HepG2 (cell line): Measurements from ENCODE around the gene OARD1. TPM values are rescaled to one million over a fixed set of nuclear protein-coding genes. Genes with fewer than 3 reads are reported as not detected.

ENCODE experiments used
- ARID5B ChIP-seq: IDR thresholded peaks from 2 replicates; pipeline ENCODE4 v1.4.0; 2020; ENCODE audit warnings: mild to moderate bottlenecking, missing genetic modification reagents
- CEBPB ChIP-seq: IDR thresholded peaks from 2 replicates; pipeline ENCODE4 v1.6.1; 2011; ENCODE audit warnings: low read depth, low read length, improper control_type of control experiment, borderline replicate concordance
- CEBPG ChIP-seq: IDR thresholded peaks from 2 replicates; pipeline ENCODE4 v1.6.1; 2016
- ELF4 ChIP-seq: sonication (generic); formaldehyde crosslinking; IDR thresholded peaks from 2 replicates; pipeline ENCODE4 v1.5.0; 2020; ENCODE audit warnings: missing genetic modification reagents, mild to moderate bottlenecking, moderate library complexity, borderline replicate concordance
- EP300 ChIP-seq, 3 experiments: sonication (generic) in 1 of 3; formaldehyde crosslinking in 1 of 3; IDR thresholded peaks; 2 replicates each; pipeline versions ENCODE4 v1.5.1 to v1.6.1; 2011 to 2020; ENCODE audit warnings: low read depth in 2 of 3, low read length in 2 of 3, borderline replicate concordance in 1 of 3, improper control_type of control experiment in 1 of 3, mild to moderate bottlenecking in 1 of 3, missing genetic modification reagents in 1 of 3, moderate library complexity in 1 of 3
- ERF ChIP-seq: IDR thresholded peaks from 2 replicates; pipeline ENCODE4 v1.6.1; 2018; ENCODE audit warnings: missing biosample characterization, missing genetic modification reagents
- GATAD2A ChIP-seq: IDR thresholded peaks from 2 replicates; pipeline ENCODE4 v1.6.1; 2016
- HOXA3 ChIP-seq: sonication (generic); formaldehyde crosslinking; IDR thresholded peaks from 2 replicates; pipeline ENCODE4 v1.5.0; 2020; ENCODE audit warnings: missing genetic modification reagents
- LCORL ChIP-seq, 2 experiments: fragments of 450-650 bp in 1 of 2; sonication (generic) in 1 of 2; formaldehyde crosslinking in 1 of 2; IDR thresholded peaks; 2 replicates each; pipeline versions ENCODE4 v1.5.0 to v1.6.1; 2017 to 2020; ENCODE audit warnings: antibody characterized with exemption in 1 of 2, missing genetic modification reagents in 1 of 2
- MAX ChIP-seq: IDR thresholded peaks from 2 replicates; pipeline ENCODE4 v1.6.1; 2012; ENCODE audit warnings: inconsistent platforms
- RBFOX2 ChIP-seq: fragments of 200-400 bp; formaldehyde crosslinking; IDR thresholded peaks from 2 replicates; pipeline ENCODE4 v1.6.1; 2017; ENCODE audit warnings: low read depth, mild to moderate bottlenecking, low read length
- RBM22 ChIP-seq: fragments of 200-400 bp; formaldehyde crosslinking; optimal IDR thresholded peaks from 2 replicates; pipeline ENCODE3; 2017; ENCODE audit warnings: mild to moderate bottlenecking, low read length, moderate library complexity
- SAP130 ChIP-seq: IDR thresholded peaks from 2 replicates; pipeline ENCODE4 v1.6.1; 2016; ENCODE audit warnings: low read depth
- SNAPC5 ChIP-seq: sonication (generic); formaldehyde crosslinking; IDR thresholded peaks from 2 replicates; pipeline ENCODE4 v1.8.1; 2023; ENCODE audit warnings: mild to moderate bottlenecking, missing genetic modification reagents, borderline replicate concordance
- TBP ChIP-seq: sonication (generic); formaldehyde crosslinking; IDR thresholded peaks from 2 replicates; pipeline ENCODE4 v1.5.0; 2020; ENCODE audit warnings: missing genetic modification reagents
- ZBTB26 ChIP-seq: IDR thresholded peaks from 2 replicates; pipeline ENCODE4 v1.6.1; 2016; ENCODE audit warnings: missing compliant biosample characterization, missing genetic modification reagents, borderline replicate concordance
- ZNF20 ChIP-seq: sonication (generic); formaldehyde crosslinking; IDR thresholded peaks from 2 replicates; pipeline ENCODE4 v1.4.0; 2020; ENCODE audit warnings: mild to moderate bottlenecking, moderate library complexity, missing genetic modification reagents
- ZNF263 ChIP-seq: sonication (generic); formaldehyde crosslinking; IDR thresholded peaks from 2 replicates; pipeline ENCODE4 v1.4.0; 2020; ENCODE audit warnings: missing genetic modification reagents
- ZNF264 ChIP-seq: sonication (generic); formaldehyde crosslinking; IDR thresholded peaks from 2 replicates; pipeline ENCODE4 v1.4.0; 2020; ENCODE audit warnings: missing genetic modification reagents
- ZNF329 ChIP-seq: sonication (generic); formaldehyde crosslinking; IDR thresholded peaks from 2 replicates; pipeline ENCODE4 v1.9.0; 2021; ENCODE audit warnings: low read depth, mild to moderate bottlenecking, missing genetic modification reagents
- ZNF616 ChIP-seq: sonication (generic); formaldehyde crosslinking; IDR thresholded peaks from 2 replicates; pipeline ENCODE4 v1.5.0; 2020; ENCODE audit warnings: low read depth, mild to moderate bottlenecking, missing genetic modification reagents
- ZNF672 ChIP-seq: sonication (generic); formaldehyde crosslinking; IDR thresholded peaks from 2 replicates; pipeline ENCODE4 v1.8.1; 2022; ENCODE audit warnings: missing genetic modification reagents
- polyA plus RNA-seq, 8 experiments: library from polyadenylated mRNA; depleted of rRNA in 3 of 8; stranded (reverse) in 7 of 8; unstranded in 1 of 8; fragments of >200 nt; fragmentation: Illumina TruSeq in 4 of 8; extraction: Trizol in 4 of 8; gene quantifications; 2 replicates each; pipeline versions ENCODE4 v1.2.1 to v1.2.3, GENCODE V29; 2011 to 2016; ENCODE audit warnings: low read depth in 4 of 8, missing spikeins in 1 of 8, mixed read lengths in 1 of 8; ENCODE audit not compliant: insufficient read depth in 1 of 8
- total RNA-seq, 5 experiments: library from RNA; depleted of rRNA; stranded (reverse); fragments of >200 nt; fragmentation: Illumina TruSeq; extraction: Trizol; gene quantifications; 2 replicates each; pipeline ENCODE4 v1.2.3, GENCODE V29; 2016; ENCODE audit warnings: low read depth in 1 of 5
- TF ChIP-seq, protein P1 (sequence below): sonication (generic); formaldehyde crosslinking; IDR thresholded peaks from 2 replicates; pipeline ENCODE4 v1.8.1; 2023; ENCODE audit warnings: mild to moderate bottlenecking, missing genetic modification reagents

The OARD1 gene
- total and polyA plus RNA-seq, 2 of the 13 experiments (the other 11 are each of a cell fraction or from before 2014, with no cell fraction given), result 18.4 to 49.0 TPM

DNA sequence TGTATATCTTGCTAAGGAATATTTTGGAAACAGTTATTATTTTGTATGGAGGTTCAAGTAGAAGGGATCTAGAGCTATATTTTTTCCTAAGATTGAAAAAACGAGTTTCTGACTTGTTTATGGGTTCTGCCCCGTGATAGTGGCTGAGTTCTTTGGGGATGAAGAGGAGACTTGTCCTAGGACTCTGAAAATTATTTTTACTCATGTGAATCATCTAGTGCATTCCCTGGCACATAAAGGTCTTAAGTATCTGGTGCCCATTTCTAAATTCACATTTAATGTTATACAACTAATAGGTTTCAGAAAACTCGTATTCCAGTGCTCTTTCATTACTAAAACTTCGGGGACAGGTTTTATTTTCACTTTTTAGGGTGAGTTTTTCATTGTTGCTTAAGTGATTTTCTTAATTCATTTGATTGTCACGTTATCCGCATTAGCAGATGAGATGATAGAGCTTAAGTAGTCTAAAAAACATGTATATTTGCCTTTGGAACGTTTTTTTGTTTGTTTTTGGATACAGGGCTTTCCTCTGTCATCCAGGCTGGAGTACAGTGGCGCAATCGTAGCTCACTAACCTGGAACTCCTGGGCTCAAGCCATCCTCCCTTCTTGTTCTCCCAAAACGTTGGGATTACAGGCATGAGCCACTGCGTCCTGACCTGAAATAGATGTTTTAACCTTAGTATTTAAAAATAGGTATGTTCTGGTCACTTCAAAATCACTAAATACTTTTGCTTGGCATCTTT lies 2.7 kb upstream of the OARD1 start (continued):
- TF ChIP-seq RBFOX2 (peak; percentile 40; the same call in 1 of the 2 replicates), GATAD2A (CRISPR knock-in tag) (peak; percentile 44; the same call in 1 of the 2 replicates), EP300 (IDR thresholded peaks at IDR 0.05; ENCODE audit: low read depth in 2 of 2, low read length in 2 of 2) (0 out of 4 replicates have a peak, but pooled peaks of 1 of the 2 experiments have one; percentile 23), EP300 (CRISPR knock-in tag; IDR thresholded peaks at IDR 0.05; ENCODE audit: borderline replicate concordance) (no peak), ZNF616 (CRISPR knock-in tag) (no peak), ERF (CRISPR knock-in tag) (no peak), RBM22 (no peak), ELF4 (CRISPR knock-in tag) (peak; percentile 41; the same call in 1 of the 2 replicates), ZNF263 (CRISPR knock-in tag) (peak; percentile 53; the same call in 1 of the 2 replicates), ZNF672 (CRISPR knock-in tag) (no peak), SAP130 (CRISPR knock-in tag) (peak; percentile 30; the same call in 1 of the 2 replicates), CEBPG (CRISPR knock-in tag) (peak; percentile 88), MAX (no peak), SNAPC5 (CRISPR knock-in tag) (no peak), CEBPB (peak; percentile 85), HOXA3 (CRISPR knock-in tag) (0 out of 2 replicates have a peak, but pooled peaks have one; percentile 29), ZNF20 (CRISPR knock-in tag) (no peak), ZNF329 (CRISPR knock-in tag) (no peak), ZBTB26 (peak; percentile 96), ARID5B (CRISPR knock-in tag) (no peak), LCORL (IDR thresholded peaks at IDR 0.05) (no peak), LCORL (CRISPR knock-in tag; IDR thresholded peaks at IDR 0.05) (peak; percentile 40; the same call in 1 of the 2 replicates), TBP (no peak), ZNF264 (CRISPR knock-in tag) (peak; percentile 38; the same call in 1 of the 2 replicates)
- TF ChIP-seq, protein P1, sequence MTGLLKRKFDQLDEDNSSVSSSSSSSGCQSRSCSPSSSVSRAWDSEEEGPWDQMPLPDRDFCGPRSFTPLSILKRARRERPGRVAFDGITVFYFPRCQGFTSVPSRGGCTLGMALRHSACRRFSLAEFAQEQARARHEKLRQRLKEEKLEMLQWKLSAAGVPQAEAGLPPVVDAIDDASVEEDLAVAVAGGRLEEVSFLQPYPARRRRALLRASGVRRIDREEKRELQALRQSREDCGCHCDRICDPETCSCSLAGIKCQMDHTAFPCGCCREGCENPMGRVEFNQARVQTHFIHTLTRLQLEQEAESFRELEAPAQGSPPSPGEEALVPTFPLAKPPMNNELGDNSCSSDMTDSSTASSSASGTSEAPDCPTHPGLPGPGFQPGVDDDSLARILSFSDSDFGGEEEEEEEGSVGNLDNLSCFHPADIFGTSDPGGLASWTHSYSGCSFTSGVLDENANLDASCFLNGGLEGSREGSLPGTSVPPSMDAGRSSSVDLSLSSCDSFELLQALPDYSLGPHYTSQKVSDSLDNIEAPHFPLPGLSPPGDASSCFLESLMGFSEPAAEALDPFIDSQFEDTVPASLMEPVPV, result no peak
